ENCODE data around the gene PHF21A.
"Not testable (repeated sequence)": the region's sequence is repeated elsewhere in the genome, so short reads cannot be mapped to it uniquely, and the experiment has no call there.

PHF21A gene

DNA sequence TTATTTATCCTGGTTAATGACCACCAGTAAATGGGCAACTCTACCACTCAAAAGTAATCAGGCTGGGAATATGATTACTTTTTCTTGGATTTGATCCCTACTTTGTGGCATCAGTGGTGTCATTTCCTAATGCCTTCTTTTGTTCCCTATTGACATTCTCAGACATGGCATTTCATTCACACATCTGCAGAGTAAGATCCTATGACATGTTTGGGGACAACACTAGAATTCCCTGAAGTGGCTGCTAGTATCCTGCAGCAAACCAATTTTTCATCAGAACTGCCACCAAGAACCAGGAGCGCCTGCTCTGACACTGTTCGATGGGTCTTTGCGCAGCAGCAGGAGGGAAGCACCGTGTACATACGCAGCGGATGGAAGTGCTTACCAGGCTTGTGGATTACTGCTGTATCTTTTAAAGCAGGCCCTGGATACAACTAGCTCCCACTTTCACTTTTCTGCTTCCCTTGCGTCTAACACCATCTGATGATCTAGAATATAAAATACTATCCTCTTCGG, 101.1 kb downstream of the PHF21A start:
- no peak for DNase-seq

DNA sequence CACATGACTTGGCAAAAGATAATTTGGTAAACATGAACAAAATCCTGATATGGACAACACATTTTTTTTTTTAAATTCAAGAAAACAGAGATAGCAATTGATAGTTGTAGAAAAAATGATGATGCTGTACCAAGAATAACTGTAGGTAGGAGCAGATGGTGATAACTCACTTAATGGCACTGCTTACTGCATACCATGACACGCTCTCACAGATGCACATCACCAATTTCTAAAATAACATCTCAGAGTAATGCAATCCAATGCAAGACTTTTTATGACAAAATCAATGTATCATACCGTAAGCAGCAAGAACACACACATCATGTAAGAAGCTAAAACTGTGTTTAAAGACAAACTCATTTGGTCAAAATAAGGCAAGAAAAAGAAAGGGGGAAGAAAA, 102.6 kb downstream of the PHF21A start:
- DNase-seq, result no peak

DNA sequence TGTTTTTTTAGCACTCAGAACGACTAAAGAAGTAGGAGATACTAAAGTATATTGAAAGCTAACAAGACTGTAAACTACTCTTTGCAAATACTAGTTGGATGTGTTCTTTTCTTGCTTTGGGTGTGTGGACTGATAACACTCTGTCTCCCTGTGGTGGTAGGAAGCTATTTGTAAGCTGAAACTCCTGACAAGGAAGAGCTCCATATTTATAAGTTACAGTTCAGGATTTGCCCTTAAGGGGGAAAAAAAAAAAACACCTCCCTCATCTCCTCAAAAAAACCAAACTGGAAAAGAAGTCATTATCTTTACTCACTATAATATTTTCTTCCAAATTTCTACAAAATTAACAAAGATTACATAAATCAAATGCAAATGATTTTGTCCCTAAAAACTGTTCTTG, 103.9 kb downstream of the PHF21A start:
- DNase-seq, result no peak

DNA sequence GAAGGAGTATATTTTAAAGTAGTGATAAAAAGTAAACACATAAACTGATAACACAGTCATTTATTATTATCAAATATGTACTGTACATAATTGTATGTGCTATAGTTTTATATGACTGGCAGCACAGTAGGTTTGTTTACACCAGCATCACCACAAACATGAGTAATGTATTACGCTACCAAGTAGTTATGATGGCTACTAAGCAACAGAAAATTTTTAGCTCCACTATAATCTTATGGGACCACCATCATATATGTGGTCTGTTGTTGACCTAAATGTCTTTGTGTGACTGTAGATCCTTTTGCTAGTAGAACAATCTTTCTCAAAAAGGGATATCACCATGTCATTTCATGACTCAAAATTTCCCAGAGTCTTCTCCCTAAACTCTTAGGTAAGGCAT, 105.3 kb downstream of the PHF21A start:
- DNase-seq, result no peak

DNA sequence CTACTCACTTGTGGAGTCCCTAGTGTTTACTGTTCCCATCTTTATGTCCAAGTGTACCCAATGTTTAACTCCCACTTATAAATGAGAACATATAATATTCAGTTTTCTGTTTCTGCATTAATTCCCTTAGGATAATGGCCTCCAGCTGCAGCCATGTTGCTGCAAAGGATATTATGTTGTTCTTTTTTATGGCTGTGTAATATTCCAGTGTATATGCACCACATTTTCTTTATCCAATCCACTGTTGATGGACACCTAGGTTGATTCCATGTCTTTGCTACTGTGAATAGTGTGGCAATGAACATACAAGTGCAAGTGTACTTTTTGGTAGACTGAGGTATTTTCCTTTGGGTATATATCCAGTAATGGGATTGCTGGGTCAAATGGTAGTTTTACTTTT, 107.1 kb downstream of the PHF21A start:
- DNase-seq, result not testable (repeated sequence)

DNA sequence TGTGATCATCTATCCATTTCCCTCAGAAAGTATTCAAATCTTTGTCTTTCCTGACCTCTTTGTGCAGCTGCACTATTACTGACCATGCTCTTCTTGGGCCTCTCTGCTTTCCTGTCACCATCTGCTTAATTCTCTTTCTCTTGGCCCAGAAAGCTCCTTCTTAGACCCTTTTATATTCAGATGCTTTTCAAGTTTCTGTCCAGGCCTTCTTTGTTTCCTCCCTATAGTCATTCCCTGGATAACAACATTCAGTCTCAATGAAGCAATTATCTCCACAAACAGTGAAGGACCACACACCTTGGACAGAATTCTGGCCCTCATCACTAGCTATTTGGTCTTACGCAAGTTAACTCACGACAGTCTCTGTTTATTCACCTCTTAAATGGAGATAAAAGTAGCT, 109.1 kb downstream of the PHF21A start:
- DNase-seq, result no peak

DNA sequence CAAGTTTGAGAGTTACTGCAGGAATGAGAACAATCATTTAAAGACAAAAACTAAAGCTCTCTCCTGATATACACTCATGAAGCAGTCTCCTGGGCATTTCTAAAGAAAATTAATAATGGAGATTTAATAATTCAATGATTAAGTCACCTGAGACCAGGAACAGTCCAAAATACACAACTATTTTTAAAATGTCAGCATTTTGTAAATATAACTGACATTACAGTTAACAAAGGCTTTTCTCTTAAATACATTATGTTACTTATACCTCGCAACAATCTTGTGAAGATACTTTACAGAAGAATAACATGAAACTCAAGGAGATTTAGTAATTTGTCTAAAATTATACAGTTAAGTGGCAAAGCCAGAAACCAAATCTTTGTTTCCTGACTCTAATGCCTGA, 111.2 kb downstream of the PHF21A start:
- no peak for DNase-seq

DNA sequence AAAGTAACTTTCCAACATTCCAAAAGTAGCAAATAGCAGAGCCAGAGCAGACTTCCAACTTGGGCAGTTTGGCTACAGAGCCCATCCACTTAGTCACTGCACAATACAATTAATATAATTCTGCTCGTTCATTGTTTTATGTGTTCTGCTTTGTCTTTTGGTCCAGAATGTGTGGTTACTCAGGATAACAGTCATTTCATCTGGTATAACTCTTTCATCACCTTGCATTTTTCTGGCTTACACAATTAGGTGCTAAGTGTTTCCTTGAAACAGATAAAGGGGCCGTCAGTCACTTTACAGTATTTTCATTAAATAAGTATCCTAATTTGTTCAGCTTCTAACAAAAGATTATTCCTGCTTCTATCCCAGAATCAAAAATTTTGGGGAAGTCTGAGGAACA, 111.6 kb downstream of the PHF21A start:
- no peak for DNase-seq

DNA sequence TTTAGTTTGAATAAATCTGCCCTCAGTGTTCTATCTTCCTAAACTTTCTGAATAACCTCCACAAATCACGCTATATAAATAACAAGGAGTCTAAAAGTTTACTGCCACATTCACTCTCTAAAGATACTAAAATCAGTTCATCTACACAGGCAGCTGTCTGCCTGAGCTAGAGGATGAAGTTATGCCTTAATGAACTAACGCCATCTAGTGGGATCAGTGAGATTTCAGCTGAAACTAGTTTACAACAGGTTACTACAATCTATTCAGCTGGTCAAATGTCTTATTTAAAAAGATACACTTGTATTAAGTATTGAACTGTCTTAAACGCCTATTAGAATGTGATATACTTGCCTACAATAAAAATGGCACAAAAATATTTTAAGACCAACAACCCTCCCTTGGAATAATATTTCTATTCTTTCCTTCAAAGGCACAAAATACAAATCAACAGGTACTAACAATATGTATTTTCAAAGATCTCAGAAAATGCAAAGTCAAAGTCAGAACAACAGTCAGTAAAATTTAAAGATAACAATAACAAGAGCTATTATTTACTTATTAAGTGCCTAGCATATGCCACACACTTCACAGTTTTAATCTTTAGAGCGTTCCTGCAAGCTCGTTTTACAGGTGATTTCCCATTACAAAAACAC, 114.7 kb downstream of the PHF21A start:
- peak; percentile 64 for DNase-seq

DNA sequence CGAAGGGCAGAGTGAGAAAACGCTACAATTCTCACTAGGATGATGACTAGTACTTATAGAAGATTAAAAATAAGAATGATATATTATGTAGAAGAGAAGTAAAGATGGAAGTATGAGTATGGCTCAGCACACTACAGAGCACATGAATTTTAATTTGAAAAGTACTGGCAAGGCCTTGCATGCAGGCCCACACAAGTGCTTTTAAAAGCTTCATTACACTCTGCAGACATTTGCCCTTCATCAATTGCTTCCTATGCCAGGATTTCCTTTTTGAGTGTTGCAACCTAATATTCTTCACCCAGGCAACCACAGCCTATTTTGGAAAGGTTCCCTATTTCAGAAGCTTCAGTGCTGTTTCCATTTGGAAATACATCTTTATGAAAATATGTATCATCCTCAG, 117.7 kb downstream of the PHF21A start:
- no peak for DNase-seq

DNA sequence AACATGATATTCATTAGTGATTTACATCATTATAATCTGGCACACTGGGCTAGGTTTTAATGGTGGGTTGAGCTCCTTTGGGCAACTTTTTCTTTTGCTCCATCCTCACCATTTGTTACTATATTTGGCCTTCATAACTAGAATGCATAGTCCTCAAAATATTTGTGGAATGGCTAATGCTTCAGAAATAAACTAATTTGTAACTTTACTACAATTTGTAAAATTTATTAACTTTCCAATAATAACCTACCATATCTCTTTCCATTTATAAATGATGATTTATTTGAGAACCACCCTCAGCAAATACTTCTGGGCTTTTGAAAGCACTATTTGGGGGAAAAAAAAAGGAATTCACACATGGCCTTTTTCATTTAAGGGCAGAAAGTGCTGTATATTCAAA, 119.1 kb downstream of the PHF21A start:
- no peak for DNase-seq

DNA sequence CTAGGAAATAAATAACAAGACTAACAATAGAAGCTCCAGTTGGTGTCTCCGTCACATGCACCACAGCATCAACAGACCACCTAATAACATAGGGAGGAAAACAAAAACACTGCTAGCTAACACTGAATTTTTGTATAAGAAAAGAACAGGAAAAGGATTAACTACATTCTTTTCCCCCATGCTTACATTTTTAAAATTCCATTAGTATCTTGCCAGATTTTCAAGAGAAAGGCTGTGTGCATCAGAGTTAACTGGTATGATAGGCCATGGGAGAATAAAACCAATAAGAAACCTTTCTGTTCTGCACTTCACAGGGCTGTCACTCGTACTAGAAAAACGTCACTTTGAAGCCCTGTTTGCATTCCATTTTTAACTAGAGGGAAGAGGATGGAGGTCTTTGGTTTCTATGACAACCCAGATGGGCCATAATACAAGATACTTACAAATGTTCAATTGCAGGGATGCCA, 119.8 kb downstream of the PHF21A start:
- DNase-seq, result no peak

DNA sequence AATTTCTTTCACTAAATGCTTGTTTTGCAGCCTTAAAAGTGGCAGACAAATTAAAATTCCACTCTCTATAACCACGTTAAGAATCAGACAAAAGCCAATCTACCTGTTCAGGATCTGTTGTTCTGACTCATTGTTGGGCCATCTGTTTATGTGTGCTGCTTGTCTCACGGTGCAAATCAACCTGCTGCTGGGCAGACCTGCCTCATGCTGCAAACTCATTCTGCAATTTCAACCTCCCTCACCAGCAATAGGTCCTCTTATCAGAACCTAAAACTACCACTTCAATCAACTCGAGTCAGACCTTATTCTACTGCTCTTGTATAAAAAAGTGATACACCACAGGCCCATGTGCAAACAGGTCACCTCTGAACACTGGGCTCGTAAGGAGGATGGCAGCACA, 123.7 kb downstream of the PHF21A start:
- DNase-seq, result no peak

DNA sequence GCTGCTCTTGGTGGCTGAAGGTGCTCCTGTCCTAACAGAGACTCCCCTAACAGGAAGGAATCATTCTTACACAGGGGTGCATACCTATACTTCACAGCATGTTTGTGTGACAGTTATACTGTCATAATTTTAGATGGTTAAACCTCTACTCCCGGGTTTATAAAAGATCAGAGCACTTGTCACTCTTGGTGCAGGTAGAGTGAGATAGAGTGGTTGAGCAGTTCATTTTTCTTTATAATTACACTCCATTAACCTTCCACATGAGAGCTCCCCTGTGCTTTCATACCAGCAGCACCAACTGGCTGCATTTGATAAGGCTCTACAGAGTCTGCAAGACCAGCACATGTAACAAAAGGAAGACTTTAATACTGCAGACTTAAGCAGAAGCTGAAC, 125.9 kb downstream of the PHF21A start:
- DNase-seq, result no peak

DNA sequence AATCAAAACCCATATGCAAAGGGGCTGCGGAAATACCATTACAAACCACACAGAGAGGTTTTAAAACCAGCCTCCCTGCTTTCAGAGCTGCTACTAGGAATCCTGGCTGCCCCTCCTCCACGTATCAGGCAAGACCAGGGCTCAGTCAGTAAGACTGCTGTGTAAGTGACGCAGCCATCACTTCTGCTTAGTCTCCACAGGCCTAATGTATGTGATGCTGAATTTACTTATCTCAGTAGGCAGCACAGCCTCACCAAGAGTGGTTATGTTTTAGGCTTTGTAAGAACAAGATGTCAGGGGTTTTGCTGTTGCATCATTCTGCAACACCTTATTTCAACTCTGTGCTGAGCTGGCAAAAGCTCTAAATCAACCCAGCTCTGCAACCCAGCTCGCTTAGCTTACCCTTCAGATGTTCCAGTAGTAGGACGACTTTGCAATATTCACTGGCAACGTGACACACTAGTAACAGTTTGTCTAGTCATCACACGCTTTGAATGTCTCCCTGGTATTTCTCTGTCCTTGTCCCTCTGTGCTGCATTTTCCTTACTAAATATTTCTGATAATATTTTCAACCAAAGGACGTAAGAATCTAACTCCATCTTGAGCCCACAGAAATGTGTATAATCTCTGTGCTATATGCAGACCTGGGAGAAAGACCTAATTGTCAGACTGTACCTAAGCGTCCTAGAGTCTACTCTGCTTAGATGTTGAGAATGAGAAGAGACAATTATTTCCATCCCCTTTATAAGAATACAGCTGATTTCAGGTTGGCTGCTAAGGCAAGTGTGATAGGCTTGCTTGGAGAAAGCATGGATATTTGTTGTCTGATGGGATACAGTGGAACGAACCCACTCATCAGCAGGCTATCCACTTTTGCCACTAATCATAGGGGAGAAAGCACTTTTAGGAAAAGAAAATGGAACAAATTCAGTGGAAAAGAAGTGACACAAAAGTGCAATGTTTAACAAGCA, 126.6 kb downstream of the PHF21A start:
- DNase-seq, result no peak

DNA sequence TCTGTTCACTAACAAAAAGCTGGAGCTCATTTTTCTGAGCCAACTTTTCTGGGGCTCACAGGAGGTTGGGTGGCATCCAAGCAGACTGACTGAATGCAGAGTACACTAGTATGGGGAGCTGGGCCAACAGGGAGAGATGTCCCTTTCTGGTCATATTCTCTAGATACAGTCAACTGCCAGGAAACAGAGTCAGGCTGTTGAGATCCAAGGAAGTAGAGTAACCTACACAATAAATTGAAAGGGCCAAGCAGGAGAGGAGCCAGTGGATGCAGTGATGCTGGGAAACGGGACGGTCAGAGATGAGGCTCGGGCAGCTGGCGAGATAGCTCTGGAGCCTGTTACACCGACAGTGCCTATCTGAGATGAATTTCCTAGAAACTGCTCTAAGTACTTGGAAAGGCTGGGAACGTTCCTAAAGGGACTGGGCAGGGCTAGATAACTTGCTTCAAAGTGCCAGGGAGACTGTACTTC, 127.7 kb downstream of the PHF21A start:
- no peak for DNase-seq

DNA sequence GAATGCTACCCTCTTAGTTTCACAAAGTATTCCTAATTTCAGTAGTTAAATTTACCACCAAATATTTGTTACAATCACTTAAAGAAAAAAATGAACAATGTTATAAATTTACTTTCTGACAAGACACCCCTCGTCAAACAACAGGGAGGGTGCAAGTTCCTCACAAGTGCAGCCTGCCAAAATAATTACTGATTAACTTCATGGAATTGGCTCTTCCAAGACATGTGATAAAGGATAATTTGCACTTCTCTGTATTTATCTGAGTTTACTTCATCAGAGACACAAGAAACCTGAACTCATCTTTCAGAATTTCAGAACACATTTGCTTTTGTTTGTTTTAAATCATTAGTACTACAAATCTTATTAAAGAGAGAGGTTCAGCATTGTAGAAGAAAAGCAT, 132.3 kb downstream of the PHF21A start:
- no peak for DNase-seq

DNA sequence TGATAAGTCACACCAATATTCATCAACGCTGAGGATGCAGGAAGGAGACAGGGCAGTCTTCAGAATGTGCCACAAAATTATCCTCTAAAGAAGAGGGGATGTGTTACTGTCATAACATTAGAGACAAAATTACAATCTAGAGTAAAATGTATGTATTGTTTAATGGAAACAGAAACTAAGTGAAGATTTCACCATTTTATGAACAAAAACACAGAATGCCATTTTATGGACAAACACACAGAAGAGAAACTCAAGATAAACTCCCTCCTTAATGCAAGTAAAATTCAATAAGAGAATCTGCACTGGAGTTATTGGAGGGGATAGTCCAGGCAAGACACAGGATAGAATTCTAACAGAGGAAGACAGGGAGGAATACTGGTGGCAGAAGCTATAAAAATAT, 136.0 kb downstream of the PHF21A start:
- DNase-seq, result no peak

DNA sequence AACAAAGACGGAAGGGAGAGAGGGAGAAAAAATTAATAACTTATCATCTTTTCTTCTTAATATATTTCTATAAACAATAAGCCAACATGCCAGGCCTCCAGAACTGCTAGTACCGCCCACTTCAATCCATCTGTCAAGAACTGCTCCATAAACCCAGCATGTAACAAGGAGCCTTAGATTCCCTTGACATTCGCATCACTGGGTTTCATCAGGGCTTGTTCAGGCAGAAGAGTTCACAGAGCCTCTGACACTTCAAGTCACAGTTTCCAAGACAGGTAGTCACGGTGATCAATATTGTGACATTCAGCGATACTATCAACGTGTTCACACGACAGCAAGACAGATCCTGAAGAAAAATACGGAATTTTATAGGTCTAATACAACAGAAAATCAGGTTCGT, 137.1 kb downstream of the PHF21A start:
- no peak for DNase-seq

DNA sequence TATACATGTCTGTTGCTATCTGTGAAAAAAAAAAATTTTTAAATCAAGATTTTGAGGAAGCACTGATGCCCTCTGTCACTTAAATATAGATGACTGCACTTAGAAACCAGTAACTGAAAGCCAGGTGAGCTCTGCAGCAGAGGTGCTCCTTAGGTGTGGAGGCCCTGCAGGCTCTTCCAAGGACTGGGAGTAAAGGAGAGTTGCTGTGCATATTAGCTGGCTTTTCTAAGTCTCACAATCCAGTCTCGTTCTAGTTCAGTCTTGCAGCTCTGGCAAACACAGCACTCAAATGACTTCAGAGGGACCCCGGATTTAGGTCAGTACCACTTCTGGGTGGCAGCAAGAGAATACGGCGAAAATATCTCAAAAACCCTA, 137.8 kb downstream of the PHF21A start:
- DNase-seq, result no peak

DNA sequence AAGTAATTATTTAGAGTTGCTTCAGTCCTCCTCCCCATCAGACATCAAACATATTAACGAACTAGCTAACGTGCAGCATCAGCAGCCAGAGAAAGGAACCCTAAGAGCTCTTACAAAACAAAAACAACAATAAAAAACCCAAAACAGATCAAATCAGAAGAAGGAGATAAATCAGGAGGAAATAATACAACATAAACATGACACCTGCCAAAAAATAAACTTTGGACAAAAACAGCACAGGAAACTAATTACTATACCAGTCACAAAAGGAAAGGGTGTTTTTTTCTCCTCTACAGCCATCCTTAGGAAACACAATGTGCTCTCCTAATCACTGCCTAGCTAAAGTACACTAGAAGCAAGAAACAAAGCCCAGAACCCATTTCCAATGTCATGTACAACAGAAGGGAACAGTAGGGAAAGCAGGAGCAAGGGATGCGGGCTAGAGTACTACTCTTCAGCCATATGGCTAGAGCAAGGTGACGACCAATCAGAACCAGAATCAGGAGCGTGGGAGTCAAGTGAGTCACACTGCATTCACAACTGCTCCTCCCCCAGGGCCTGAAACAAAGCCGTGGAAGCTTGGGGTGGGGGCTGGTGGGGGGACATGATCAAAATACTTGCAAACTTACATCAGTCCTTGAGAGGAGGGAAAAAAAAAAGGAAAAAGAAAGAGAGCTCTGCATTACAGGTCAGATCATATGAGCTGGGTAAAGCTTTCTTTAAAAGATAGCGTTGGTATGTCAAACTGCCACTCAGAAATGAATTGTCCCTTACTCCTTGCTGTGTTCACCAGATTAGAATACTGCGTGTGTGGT, 138.4 kb downstream of the PHF21A start:
- DNase-seq, result no peak

DNA sequence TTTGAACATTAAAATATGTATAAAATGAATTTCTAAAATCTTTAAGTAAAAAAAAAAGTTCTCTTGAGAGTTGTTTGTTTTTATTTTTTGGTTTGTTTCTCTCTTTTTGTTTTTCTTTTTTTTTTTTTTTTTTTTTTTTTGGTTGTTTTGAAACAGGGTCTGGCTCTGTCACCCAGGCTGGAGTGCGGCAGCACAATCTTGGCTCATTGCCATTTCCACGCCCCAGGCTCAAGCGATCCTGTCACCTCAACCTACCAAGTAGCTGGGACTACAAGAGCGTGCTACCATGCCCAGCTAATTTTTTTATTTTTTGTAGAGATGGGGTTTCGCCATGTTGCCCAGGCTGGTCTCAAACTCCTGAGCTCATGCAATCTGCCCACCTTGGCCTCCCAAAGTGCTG, 139.4 kb downstream of the PHF21A start:
- DNase-seq, result not testable (repeated sequence)

DNA sequence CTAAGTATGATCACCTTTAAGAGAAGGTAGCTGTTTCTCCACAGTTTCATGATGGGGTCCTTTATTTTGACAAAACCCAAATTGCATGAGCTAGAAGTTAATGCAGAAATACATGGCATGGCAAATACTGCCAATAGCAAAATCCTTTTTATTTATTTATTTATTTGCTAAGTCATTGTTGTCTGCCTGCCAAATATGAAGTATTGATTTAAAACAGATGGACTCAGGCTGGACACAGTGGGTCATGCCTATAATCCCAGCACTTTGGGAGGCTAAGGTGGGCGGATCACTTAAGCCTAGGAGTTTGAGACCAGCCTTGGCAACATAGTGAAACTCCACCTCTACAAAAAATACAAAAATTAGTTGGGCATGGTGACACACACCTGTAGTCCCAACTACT, 146.4 kb downstream of the PHF21A start:
- no peak for DNase-seq

Measured in RPMI8226 (cell line).